Upper lobe of left lung (tissue), 6 donors: ENCODE measurements around the gene OR7D4. TPM values are rescaled to one million over a fixed set of nuclear protein-coding genes. Genes with fewer than 3 reads are reported as not detected.
"Not testable (repeated sequence)": the region's sequence is repeated elsewhere in the genome, so short reads cannot be mapped to it uniquely, and the experiment has no call there.

ENCODE experiments used
- ATAC-seq, 2 donors: fragments of 200-7000 bp; cut with Tn5 transposase; one replicate each; pipeline ENCODE4 v1.9.1; 2022; ENCODE audit warnings: mild to moderate bottlenecking in 2 of 2, moderate library complexity in 2 of 2; ENCODE audit not compliant: low FRiP score in 2 of 2
- DNase-seq, 2 donors: peaks; one replicate each; pipeline ENCODE4 v3.0.0-alpha.2; 2019 to 2020
- H3K27ac ChIP-seq, 4 donors: fragments of 200-600 bp; sonication (generic); one replicate each; pipeline ENCODE4 v1.5.1; 2016 to 2019
- H3K27me3 ChIP-seq, 4 donors: fragments of 200-600 bp; sonication (generic); one replicate each; pipeline ENCODE4 v1.5.1; 2017 to 2019
- H3K36me3 ChIP-seq, 4 donors: fragments of 200-600 bp; sonication (generic); one replicate each; pipeline ENCODE4 v1.5.1; 2016 to 2019
- H3K4me1 ChIP-seq, 4 donors: fragments of 200-600 bp; sonication (generic); one replicate each; pipeline ENCODE4 v1.5.1; 2018 to 2019
- H3K4me3 ChIP-seq, 4 donors: fragments of 200-600 bp; sonication (generic); one replicate each; pipeline ENCODE4 v1.5.1; 2017 to 2019; ENCODE audit warnings: mild to moderate bottlenecking in 2 of 4, moderate library complexity in 1 of 4
- H3K9me3 ChIP-seq, 4 donors: fragments of 200-600 bp; sonication (generic); one replicate each; pipeline ENCODE4 v1.5.1; 2018 to 2019
- CTCF ChIP-seq, 6 experiments: fragments of 450-650 bp in 4 of 6; fragments of 200-600 bp in 2 of 6; sonication (generic) in 2 of 6; IDR thresholded peaks; one replicate each; pipeline ENCODE4 v1.5.1; 2016 to 2019; ENCODE audit warnings: antibody characterized with exemption in 6 of 6
- EP300 ChIP-seq, 4 donors: sonication (generic); formaldehyde crosslinking; IDR thresholded peaks; one replicate each; pipeline ENCODE4 v1.5.1; 2017; ENCODE audit warnings: antibody characterized with exemption in 4 of 4, control low read depth in 2 of 4
- POLR2A ChIP-seq, 4 donors: fragments of 450-650 bp; IDR thresholded peaks; one replicate each; pipeline ENCODE4 v1.5.1; 2016 to 2017; ENCODE audit warnings: antibody characterized with exemption in 4 of 4, mild to moderate bottlenecking in 2 of 4
- POLR2AphosphoS5 ChIP-seq, 2 donors: sonication (generic); formaldehyde crosslinking; IDR thresholded peaks; one replicate each; pipeline ENCODE4 v1.5.1; 2017; ENCODE audit warnings: antibody characterized with exemption in 2 of 2
- WGBS, 2 donors: methylation state at CpG; one replicate each; pipeline ENCODE4 v1.1.5; 2017 to 2018; 5-methylcytosine and 5-hydroxymethylcytosine counted together
- total RNA-seq, 6 donors: library from RNA; depleted of rRNA in 4 of 6; stranded (reverse); fragments of >200 nt in 4 of 6; gene quantifications; one replicate each; pipeline versions ENCODE4 v1.1.0 to v1.2.1, GENCODE V29; 2016 to 2021
- donor health status: DM: no; HTN: no; CAD: no; lungs with moderate emphysema.
- donor health status: DM: no; HTN: yes; CAD: no; lungs with severe emphysema.

OR7D4 gene
- not detected for total RNA-seq

- Histone ChIP-seq H3K4me1 (no peaks in the 10 kb centered on the region), H3K27me3 (no peaks in the 10 kb centered on the region), H3K4me3 (no peak within 1 kb of the TSS), H3K27ac (no peak within 1 kb of the TSS), H3K9me3 (peaks cover 0 to 6% (median 0%) of the 10 kb centered on the region in 4 donors), H3K36me3 (no peaks in the 10 kb centered on the region)
- 63 to 75% methylated on average over 3 of the region's 3 CpGs for WGBS, 2 donors
- ATAC-seq (no peak), DNase-seq (no peak)
- TF ChIP-seq POLR2AphosphoS5 (IDR thresholded peaks at IDR 0.05), result no peak
- TF ChIP-seq EP300 (IDR thresholded peaks at IDR 0.05), result no peak
- no peak for TF ChIP-seq CTCF (IDR thresholded peaks at IDR 0.05)
- TF ChIP-seq POLR2A (IDR thresholded peaks at IDR 0.05), result no peak
Observed at GRCh38 chr19:9219489-9219888, at the start of gene OR7D4. TSS of gene OR7D4 (minus strand) at chr19:9219589. CDS start at chr19:9214837, 4,752 bp downstream.

GRCh38 chr19:9251236-9251635, 31.8 kb upstream of the OR7D4 start:
- Histone ChIP-seq H3K4me1 (no peaks in the 10 kb centered on the region), H3K9me3 (no peaks in the 10 kb centered on the region), H3K36me3 (no peaks in the 10 kb centered on the region), H3K27me3 (no peaks in the 10 kb centered on the region), H3K4me3 (no peak overlapping the region), H3K27ac (no peak overlapping the region)
- no peak for DNase-seq
- 74 to 77% methylated on average over 5 of the region's 5 CpGs for WGBS, 2 donors
- no peak for ATAC-seq
- TF ChIP-seq POLR2A (IDR thresholded peaks at IDR 0.05) (no peak), POLR2AphosphoS5 (IDR thresholded peaks at IDR 0.05) (no peak), EP300 (IDR thresholded peaks at IDR 0.05) (no peak), CTCF (IDR thresholded peaks at IDR 0.05) (no peak)

- Histone ChIP-seq H3K4me3 (no peak within 1 kb of the TSS), H3K9me3 (no peaks in the 10 kb centered on the region), H3K4me1 (no peaks in the 10 kb centered on the region), H3K27me3 (no peaks in the 10 kb centered on the region), H3K27ac (no peak within 1 kb of the TSS), H3K36me3 (no peaks in the 10 kb centered on the region)
- ATAC-seq (no peak), DNase-seq (no peak)
- TF ChIP-seq POLR2A (IDR thresholded peaks at IDR 0.05), result no peak
- no peak for TF ChIP-seq POLR2AphosphoS5 (IDR thresholded peaks at IDR 0.05)
- 69 to 72% methylated on average over 1 of the region's 1 CpG for WGBS, 2 donors
Observed at GRCh38 chr19:9250630-9251029, 31.2 kb upstream of the OR7D4 start, which contains the start of gene OR7E24. TSS of gene OR7E24 (plus strand) at chr19:9250930. CDS start at chr19:9251044, 114 bp downstream.

GRCh38 chr19:9205501-9206113, 13.8 kb downstream of the OR7D4 start:
- H3K9me3 ChIP-seq, result no peaks in the 10 kb centered on the region
- DNase-seq (peak in 1 of 2 donors; percentile 61), ATAC-seq (peak in 1 of 2 donors; percentile 80)
- H3K36me3 ChIP-seq, result no peaks in the 10 kb centered on the region
- H3K27ac ChIP-seq, result no peak overlapping the region
- H3K4me3 ChIP-seq, result peak overlapping the region in 3 of 4 donors; percentile 6 to 40 (median 28)
- TF ChIP-seq POLR2AphosphoS5 (IDR thresholded peaks at IDR 0.05), result no peak
- peak; percentile 68 to 94 (median 84) for TF ChIP-seq CTCF (IDR thresholded peaks at IDR 0.05)
- WGBS, 2 donors, result 29 to 38% methylated on average over 13 of the region's 13 CpGs
- peaks cover 0 to 4% (median 0%) of the 10 kb centered on the region in 4 donors for H3K4me1 ChIP-seq
- H3K27me3 ChIP-seq, result no peaks in the 10 kb centered on the region

- not testable (repeated sequence) for H3K27ac ChIP-seq, ATAC-seq, H3K27me3 ChIP-seq, H3K9me3 ChIP-seq, H3K4me3 ChIP-seq, H3K36me3 ChIP-seq, DNase-seq, H3K4me1 ChIP-seq
- 76 to 88% methylated on average over 1 to 2 of the region's 2 CpGs for WGBS, 2 donors
Observed at GRCh38 chr19:9198044-9198443, 21.3 kb downstream of the OR7D4 start.

- Histone ChIP-seq H3K4me3 (no peak overlapping the region), H3K36me3 (no peaks in the 10 kb centered on the region), H3K9me3 (no peaks in the 10 kb centered on the region), H3K4me1 (no peaks in the 10 kb centered on the region), H3K27ac (no peak overlapping the region), H3K27me3 (no peaks in the 10 kb centered on the region)
- WGBS, 2 donors, result 64 to 79% methylated on average over 7 of the region's 7 CpGs
- ATAC-seq, result no peak
- no peak for DNase-seq
- TF ChIP-seq POLR2AphosphoS5 (IDR thresholded peaks at IDR 0.05), result no peak
- TF ChIP-seq POLR2A (IDR thresholded peaks at IDR 0.05), result no peak
- no peak for TF ChIP-seq EP300 (IDR thresholded peaks at IDR 0.05)
- no peak for TF ChIP-seq CTCF (IDR thresholded peaks at IDR 0.05)
Observed at GRCh38 chr19:9189535-9189934, 29.9 kb downstream of the OR7D4 start.
